Activated T-helper 1 cell treated with anti-CD3 and anti-CD28 coated beads, Interleukin-2, amount 50 U/mL, for 16 hours (primary cell): ENCODE results near the gene SLC9C2.
"Not testable (repeated sequence)": the region's sequence is repeated elsewhere in the genome, so short reads cannot be mapped to it uniquely, and the experiment has no call there.

Experiments used
- DNase-seq, 2 donors: peaks; one replicate each; pipeline ENCODE4 v3.0.0-alpha.2; 2020; ENCODE audit warnings: low read depth in 1 of 2, low spot score in 1 of 2

The SLC9C2 gene

GRCh38 chr1:173603056-173603591 lies at the start of gene SLC9C2:
SLC9C2 (minus strand) TSS chr1:173603072; CDS start chr1:173601776, 1,296 bp downstream.
- DNase-seq: no peak

GRCh38 chr1:173648880-173649605 lies 46.2 kb upstream of the SLC9C2 start:
- no peak for DNase-seq

- no peak for DNase-seq
These were observed 43.8 kb upstream of the SLC9C2 start for GRCh38 chr1:173646656-173647055.

GRCh38 chr1:173642450-173643139 lies 39.7 kb upstream of the SLC9C2 start:
- not testable (repeated sequence) for DNase-seq

- DNase-seq: no peak
These were observed 36.2 kb upstream of the SLC9C2 start for GRCh38 chr1:173639102-173639501.

GRCh38 chr1:173638043-173639021 lies 35.5 kb upstream of the SLC9C2 start:
- no peak for DNase-seq

GRCh38 chr1:173637236-173638042 lies 34.6 kb upstream of the SLC9C2 start:
- DNase-seq: not testable (repeated sequence)

- DNase-seq: no peak
These were observed 32.2 kb upstream of the SLC9C2 start, which contains the start of gene TEX50 for GRCh38 chr1:173635116-173635515. TEX50 (plus strand) TSS chr1:173635338; CDS start chr1:173635522, 184 bp downstream.

GRCh38 chr1:173628888-173629287 lies 26.0 kb upstream of the SLC9C2 start:
- no peak for DNase-seq

- DNase-seq: no peak
These were observed 24.4 kb upstream of the SLC9C2 start for GRCh38 chr1:173627269-173627668.

GRCh38 chr1:173616859-173617258 lies 14.0 kb upstream of the SLC9C2 start:
- DNase-seq: no peak

GRCh38 chr1:173613086-173613485 lies 10.2 kb upstream of the SLC9C2 start:
- not testable (repeated sequence) for DNase-seq

GRCh38 chr1:173608503-173609216 lies 5.8 kb upstream of the SLC9C2 start:
- no peak for DNase-seq

- DNase-seq: no peak
These were observed 1.3 kb downstream of the SLC9C2 start for GRCh38 chr1:173601588-173601987.

GRCh38 chr1:173596097-173596825 lies 6.6 kb downstream of the SLC9C2 start:
- DNase-seq: no peak

GRCh38 chr1:173591138-173591537 lies 11.7 kb downstream of the SLC9C2 start:
- not testable (repeated sequence) for DNase-seq

- no peak for DNase-seq
These were observed 12.3 kb downstream of the SLC9C2 start for GRCh38 chr1:173590557-173590956.

- DNase-seq: no peak
These were observed 21.3 kb downstream of the SLC9C2 start for GRCh38 chr1:173581383-173582079.
